ENCODE results near the gene RPH3AL. TPM values are rescaled to one million over a fixed set of nuclear protein-coding genes. Genes with fewer than 3 reads are reported as not detected.

RPH3AL gene
- total RNA-seq, 1 donor from 2014 or later = 6.0 TPM

- Mint-ChIP-seq H3K27ac (no peak overlapping the region), H3K27me3 (no peaks in the 10 kb centered on the region)
Observed at GRCh38 chr17:323721-324571, 28.7 kb downstream of the RPH3AL start.

GRCh38 chr17:323181-323580 lies 29.4 kb downstream of the RPH3AL start:
- no peaks in the 10 kb centered on the region for H3K9me3 Mint-ChIP-seq
- ChIA-PET POLR2A (no interaction called here), CTCF (no interaction called here)
- DNase-seq = no peak
- no peak for ATAC-seq (ENCODE audit: low read depth)
- no peak overlapping the region for H3K27ac Mint-ChIP-seq
- no peak overlapping the region for H3K4me3 Mint-ChIP-seq
- peaks cover 2% of the 10 kb centered on the region for H3K36me3 Mint-ChIP-seq (ENCODE audit: low read depth)
- no peaks in the 10 kb centered on the region for H3K27me3 Mint-ChIP-seq
- intact Hi-C loops (cut with micrococcal nuclease) = no loop called here
- no peaks in the 10 kb centered on the region for H3K4me1 Mint-ChIP-seq
- TF ChIP-seq CTCF (IDR thresholded peaks at IDR 0.05) = no peak

More at GRCh38 chr17:323721-324571, 28.7 kb downstream of the RPH3AL start:
- Mint-ChIP-seq H3K36me3 (ENCODE audit: low read depth) (peaks cover 2% of the 10 kb centered on the region), H3K4me1 (no peaks in the 10 kb centered on the region), H3K4me3 (no peak overlapping the region), H3K9me3 (no peaks in the 10 kb centered on the region)
- DNase-seq (peak; percentile 6), ATAC-seq (ENCODE audit: low read depth) (no peak)
- intact Hi-C loops (cut with micrococcal nuclease) = no loop called here
- ChIA-PET POLR2A (no interaction called here), CTCF (no interaction called here)
- TF ChIP-seq CTCF (IDR thresholded peaks at IDR 0.05) = no peak

GRCh38 chr17:322006-322780 lies 30.4 kb downstream of the RPH3AL start:
- Mint-ChIP-seq H3K4me3 (no peak overlapping the region), H3K27ac (no peak overlapping the region)
- CTCF ChIA-PET = interaction anchor here (0.5 kb wide), 1 partner anchor 983 kb away, joined by 4 read pairs; no protein-coding TSS in a partner anchor

GRCh38 chr17:321386-321941 lies 31.1 kb downstream of the RPH3AL start:
- CTCF ChIA-PET = interaction anchor here (0.5 kb wide), 1 partner anchor 984 kb away, joined by 4 read pairs; no protein-coding TSS in a partner anchor
- Mint-ChIP-seq H3K27me3 (no peaks in the 10 kb centered on the region), H3K27ac (no peak overlapping the region), H3K36me3 (ENCODE audit: low read depth) (no peaks in the 10 kb centered on the region), H3K9me3 (no peaks in the 10 kb centered on the region), H3K4me3 (no peak overlapping the region), H3K4me1 (no peaks in the 10 kb centered on the region)
- no peak for DNase-seq
- no peak for TF ChIP-seq CTCF (IDR thresholded peaks at IDR 0.05)
- no peak for ATAC-seq (ENCODE audit: low read depth)
- intact Hi-C loops (cut with micrococcal nuclease) = no loop called here
- POLR2A ChIA-PET = no interaction called here

More at GRCh38 chr17:322006-322780, 30.4 kb downstream of the RPH3AL start:
- H3K36me3 Mint-ChIP-seq (ENCODE audit: low read depth) = peaks cover 2% of the 10 kb centered on the region
- intact Hi-C loops (cut with micrococcal nuclease) = no loop called here
- TF ChIP-seq CTCF (IDR thresholded peaks at IDR 0.05) = no peak
- POLR2A ChIA-PET = no interaction called here
- no peaks in the 10 kb centered on the region for H3K4me1 Mint-ChIP-seq
- no peaks in the 10 kb centered on the region for H3K9me3 Mint-ChIP-seq
- ATAC-seq (ENCODE audit: low read depth) = no peak
- no peaks in the 10 kb centered on the region for H3K27me3 Mint-ChIP-seq
- no peak for DNase-seq

Measured in activated B cell treated with CpG ODN at 0.5 μM for 24 hours (primary cell).